ENCODE data around the gene JTB. TPM values are rescaled to one million over a fixed set of nuclear protein-coding genes. Genes with fewer than 3 reads are reported as not detected.
A peak's percentile ranks its signal among the peaks of the same experiment; 100 is the strongest.

The JTB gene
- total RNA-seq, 1 experiment from 2014 or later: 134 TPM

GRCh38 chr1:153957744-153958110 lies 19.7 kb downstream of the JTB start:
- POLR2A ChIA-PET: no interaction called here
- H3K36me3 ChIP-seq (ENCODE audit: control insufficient read depth, insufficient read depth, low read length): no peaks in the 10 kb centered on the region; the same call in 1 of the 2 replicates
- in situ Hi-C loops (cut with HindIII; ENCODE audit: low pct_unique_long_range_greater_than_20kb, low sequenced_read_pairs): no loop called here

GRCh38 chr1:153956997-153957715 lies 20.3 kb downstream of the JTB start:
- in situ Hi-C loops (cut with HindIII; ENCODE audit: low pct_unique_long_range_greater_than_20kb, low sequenced_read_pairs): no loop called here
- Histone ChIP-seq H3K36me3 (ENCODE audit: control insufficient read depth, insufficient read depth, low read length) (peaks cover 2% of the 10 kb centered on the region; the same call in 1 of the 2 replicates), H3K4me3 (ENCODE audit: low read depth in 2 of 2, low read length in 2 of 2) (peak overlapping the region; percentile 80 to 98), H3K27ac (ENCODE audit: low read length) (peak overlapping the region; percentile 86), H3K27me3 (ENCODE audit: control insufficient read depth, insufficient read depth, low read length) (no peaks in the 10 kb centered on the region), H3K4me1 (ENCODE audit: control insufficient read depth, insufficient read depth, low read length) (peaks cover 27% of the 10 kb centered on the region), H3K9me3 (ENCODE audit: control insufficient read depth, insufficient read depth, low read depth, low read length) (no peaks in the 10 kb centered on the region)
- TF ChIP-seq SIN3A (IDR thresholded peaks at IDR 0.05; ENCODE audit: borderline replicate concordance, insufficient read depth, low read depth, low read length) (no peak), POLR2AphosphoS5 (IDR thresholded peaks at IDR 0.05; ENCODE audit: low read depth, low read length) (no peak), CTCF (IDR thresholded peaks at IDR 0.05) (no peak), TCF7L2 (IDR thresholded peaks at IDR 0.05; ENCODE audit: low read depth, low read length) (no peak), REST (IDR thresholded peaks at IDR 0.05; ENCODE audit: insufficient read depth in 1 of 2, low read depth in 2 of 2, low read length in 1 of 2) (no peak)
- no TSS peak for BruUV-seq (replicated peaks)
- intact Hi-C loops (cut with micrococcal nuclease; ENCODE audit: unreplicated experiment): no loop called here
- ChIA-PET CTCF (interaction anchor here (0.6 kb wide), 1 partner anchor 127 kb away, joined by 5 read pairs; no protein-coding TSS in a partner anchor), POLR2A (no interaction called here)
- ATAC-seq (no peak), DNase-seq (ENCODE audit: low read depth, low spot score) (no peak)

More at GRCh38 chr1:153957744-153958110, 19.7 kb downstream of the JTB start:
- peak overlapping the region; percentile 86 for H3K27ac ChIP-seq (ENCODE audit: low read length)
- H3K4me3 ChIP-seq (ENCODE audit: low read depth in 2 of 2, low read length in 2 of 2): peak overlapping the region; percentile 80 to 98
- CTCF ChIA-PET: no interaction called here
- intact Hi-C loops (cut with micrococcal nuclease; ENCODE audit: unreplicated experiment): no loop called here
- ATAC-seq: peak; percentile 6; the same call in 1 of the 2 replicates
- H3K4me1 ChIP-seq (ENCODE audit: control insufficient read depth, insufficient read depth, low read length): peaks cover 32% of the 10 kb centered on the region
- no peak for DNase-seq (ENCODE audit: low read depth, low spot score)
- no TSS peak for BruUV-seq (replicated peaks)
- TF ChIP-seq SIN3A (IDR thresholded peaks at IDR 0.05; ENCODE audit: borderline replicate concordance, insufficient read depth, low read depth, low read length) (no peak), TCF7L2 (IDR thresholded peaks at IDR 0.05; ENCODE audit: low read depth, low read length) (no peak), CTCF (IDR thresholded peaks at IDR 0.05) (no peak)
- H3K27me3 ChIP-seq (ENCODE audit: control insufficient read depth, insufficient read depth, low read length): no peaks in the 10 kb centered on the region
- no peaks in the 10 kb centered on the region for H3K9me3 ChIP-seq (ENCODE audit: control insufficient read depth, insufficient read depth, low read depth, low read length)
